K562 (cell line): ENCODE measurements around the gene SBNO1. TPM values are rescaled to one million over a fixed set of nuclear protein-coding genes. Genes with fewer than 3 reads are reported as not detected.

Source experiments
- ARID1B ChIP-seq: fragments of 450-650 bp; IDR thresholded peaks from 2 replicates; pipeline ENCODE4 v1.6.1; 2016; ENCODE audit warnings: antibody characterized with exemption, mild to moderate bottlenecking, inconsistent platforms
- CHD7 ChIP-seq: fragments of 200-600 bp; sonication (generic); IDR thresholded peaks from one replicate; pipeline ENCODE4 v1.6.1; 2012; ENCODE audit warnings: mild to moderate bottlenecking, low read depth, low read length, inconsistent platforms
- ELF4 ChIP-seq: fragments of 450-650 bp; formaldehyde crosslinking; IDR thresholded peaks from 2 replicates; pipeline ENCODE4 v1.4.0; 2022; ENCODE audit warnings: missing genetic modification characterization
- ETS1 ChIP-seq: conservative IDR thresholded peaks from 2 replicates; pipeline ENCODE4 v1.6.1; 2011; ENCODE audit warnings: low read depth, mild to moderate bottlenecking, low read length; ENCODE audit not compliant: control insufficient read depth
- KDM5B ChIP-seq: fragments of 200-600 bp; sonication (generic); IDR thresholded peaks from 2 replicates; pipeline ENCODE4 v1.6.1; 2012; ENCODE audit warnings: low read depth, mild to moderate bottlenecking, moderate library complexity, low read length, control low read depth, inconsistent platforms; ENCODE audit not compliant: insufficient replicate concordance
- MXI1 ChIP-seq: IDR thresholded peaks from 2 replicates; pipeline ENCODE4 v1.6.1; 2011; ENCODE audit warnings: low read depth, mild to moderate bottlenecking, improper control_type of control experiment, low read length
- SRSF1 ChIP-seq: fragments of 200-400 bp; formaldehyde crosslinking; IDR thresholded peaks from 2 replicates; pipeline ENCODE4 v1.6.1; 2017; ENCODE audit warnings: mild to moderate bottlenecking, low read depth, low read length, moderate library complexity
- SRSF3 ChIP-seq: fragments of 200-400 bp; formaldehyde crosslinking; IDR thresholded peaks from 2 replicates; pipeline ENCODE4 v1.6.1; 2016; ENCODE audit warnings: mild to moderate bottlenecking, low read length, moderate library complexity; ENCODE audit not compliant: insufficient read depth
- XRCC5 ChIP-seq: fragments of 200-400 bp; formaldehyde crosslinking; IDR thresholded peaks from 2 replicates; pipeline ENCODE4 v1.6.1; 2017; ENCODE audit warnings: low read depth, mild to moderate bottlenecking, low read length
- ZNF134 ChIP-seq: fragments of 250-450 bp; sonication (Bioruptor Pico); conservative IDR thresholded peaks from 2 replicates; pipeline ENCODE4 v1.4.0; 2020
- polyA plus RNA-seq, 8 experiments: library from polyadenylated mRNA; depleted of rRNA in 4 of 8; stranded (reverse) in 5 of 8; unstranded in 3 of 8; fragments of >200 nt; fragmentation: Nextera tagmentation in 2 of 8; fragmentation: Illumina TruSeq in 1 of 8; extraction: Ambion mirVana in 2 of 8; extraction: Trizol in 1 of 8; gene quantifications; 2 replicates each; pipeline versions ENCODE4 v1.2.1 to v1.2.3, GENCODE V29; 2011 to 2014; ENCODE audit warnings: inconsistent platforms in 1 of 8, missing spikeins in 1 of 8
- total RNA-seq, 7 experiments: library from RNA; depleted of rRNA in 6 of 7; stranded (reverse); fragments of >200 nt in 6 of 7; fragmentation: Illumina TruSeq in 2 of 7; extraction: Trizol in 2 of 7; gene quantifications; 2 replicates each; pipeline versions ENCODE4 v1.2.1 to v1.2.3, GENCODE V29; 2011 to 2021; ENCODE audit warnings: low replicate concordance in 1 of 7
- TF ChIP-seq, protein P1 (sequence below): sonication (generic); formaldehyde crosslinking; IDR thresholded peaks from 2 replicates; pipeline ENCODE4 v1.8.1; 2023; ENCODE audit warnings: missing genetic modification reagents, mild to moderate bottlenecking, borderline replicate concordance

The SBNO1 gene
- total and polyA plus RNA-seq, 9 of the 15 experiments (the other 6 are each of a cell fraction or from before 2014, with no cell fraction given), result 14.9 to 77.1 (median 35.9) TPM

DNA sequence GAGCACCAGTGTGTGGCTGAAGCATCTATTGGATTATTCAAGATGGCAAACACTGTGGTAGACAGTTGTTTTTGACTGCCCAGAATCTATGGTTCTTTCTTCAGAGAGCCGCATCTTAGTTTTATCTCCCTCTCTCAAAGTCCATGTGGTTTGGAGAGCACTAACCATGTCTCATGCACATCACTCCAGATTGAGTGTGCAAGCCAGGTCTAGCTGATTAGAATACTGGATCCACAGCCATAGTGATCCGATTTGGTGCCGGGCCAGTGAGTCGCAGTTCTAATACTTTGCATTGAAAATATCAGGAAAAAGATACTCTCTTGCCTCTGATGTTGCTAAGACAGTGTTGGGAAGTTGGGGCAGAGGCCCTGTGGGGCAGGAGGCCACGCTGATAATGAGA lies 4.6 kb upstream of the SBNO1 start (continued):
- TF ChIP-seq CHD7 (no peak), KDM5B (no peak), SRSF1 (no peak), XRCC5 (no peak), ELF4 (CRISPR knock-in tag) (no peak), MXI1 (no peak), SRSF3 (no peak), ZNF134 (CRISPR knock-in tag) (no peak), ARID1B (no peak), ETS1 (no peak)
- TF ChIP-seq, protein P1, sequence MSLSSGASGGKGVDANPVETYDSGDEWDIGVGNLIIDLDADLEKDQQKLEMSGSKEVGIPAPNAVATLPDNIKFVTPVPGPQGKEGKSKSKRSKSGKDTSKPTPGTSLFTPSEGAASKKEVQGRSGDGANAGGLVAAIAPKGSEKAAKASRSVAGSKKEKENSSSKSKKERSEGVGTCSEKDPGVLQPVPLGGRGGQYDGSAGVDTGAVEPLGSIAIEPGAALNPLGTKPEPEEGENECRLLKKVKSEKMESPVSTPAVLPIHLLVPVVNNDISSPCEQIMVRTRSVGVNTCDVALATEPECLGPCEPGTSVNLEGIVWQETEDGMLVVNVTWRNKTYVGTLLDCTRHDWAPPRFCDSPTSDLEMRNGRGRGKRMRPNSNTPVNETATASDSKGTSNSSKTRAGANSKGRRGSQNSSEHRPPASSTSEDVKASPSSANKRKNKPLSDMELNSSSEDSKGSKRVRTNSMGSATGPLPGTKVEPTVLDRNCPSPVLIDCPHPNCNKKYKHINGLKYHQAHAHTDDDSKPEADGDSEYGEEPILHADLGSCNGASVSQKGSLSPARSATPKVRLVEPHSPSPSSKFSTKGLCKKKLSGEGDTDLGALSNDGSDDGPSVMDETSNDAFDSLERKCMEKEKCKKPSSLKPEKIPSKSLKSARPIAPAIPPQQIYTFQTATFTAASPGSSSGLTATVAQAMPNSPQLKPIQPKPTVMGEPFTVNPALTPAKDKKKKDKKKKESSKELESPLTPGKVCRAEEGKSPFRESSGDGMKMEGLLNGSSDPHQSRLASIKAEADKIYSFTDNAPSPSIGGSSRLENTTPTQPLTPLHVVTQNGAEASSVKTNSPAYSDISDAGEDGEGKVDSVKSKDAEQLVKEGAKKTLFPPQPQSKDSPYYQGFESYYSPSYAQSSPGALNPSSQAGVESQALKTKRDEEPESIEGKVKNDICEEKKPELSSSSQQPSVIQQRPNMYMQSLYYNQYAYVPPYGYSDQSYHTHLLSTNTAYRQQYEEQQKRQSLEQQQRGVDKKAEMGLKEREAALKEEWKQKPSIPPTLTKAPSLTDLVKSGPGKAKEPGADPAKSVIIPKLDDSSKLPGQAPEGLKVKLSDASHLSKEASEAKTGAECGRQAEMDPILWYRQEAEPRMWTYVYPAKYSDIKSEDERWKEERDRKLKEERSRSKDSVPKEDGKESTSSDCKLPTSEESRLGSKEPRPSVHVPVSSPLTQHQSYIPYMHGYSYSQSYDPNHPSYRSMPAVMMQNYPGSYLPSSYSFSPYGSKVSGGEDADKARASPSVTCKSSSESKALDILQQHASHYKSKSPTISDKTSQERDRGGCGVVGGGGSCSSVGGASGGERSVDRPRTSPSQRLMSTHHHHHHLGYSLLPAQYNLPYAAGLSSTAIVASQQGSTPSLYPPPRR (CRISPR knock-in tag), result no peak
